Occipital lobe (tissue), 3 donors: ENCODE measurements around the gene SMIM24. TPM values are rescaled to one million over a fixed set of nuclear protein-coding genes. Genes with fewer than 3 reads are reported as not detected.
"Not testable (repeated sequence)": the region's sequence is repeated elsewhere in the genome, so short reads cannot be mapped to it uniquely, and the experiment has no call there.

Experiments used
- DNase-seq: peaks from one replicate; lab custom pipeline; 2025; lab: John Stamatoyannopoulos, UW
- small RNA-seq: library from RNA; depleted of rRNA; stranded (forward); fragments of <200 nt; gene quantifications from one replicate; pipeline ENCODE3, GENCODE V24; 2014
- total RNA-seq: library from RNA; depleted of rRNA; stranded (reverse); fragments of >200 nt; gene quantifications from one replicate; pipeline ENCODE4 v1.2.3, GENCODE V29; 2014

The SMIM24 gene
- total RNA-seq, 1 donor from 2014 or later, result not detected

- peak; percentile 92 for DNase-seq
These were observed 45.4 kb downstream of the SMIM24 start for GRCh38 chr19:3434630-3435553.

GRCh38 chr19:3433805-3434540, 46.4 kb downstream of the SMIM24 start:
- no peak for DNase-seq

DNA sequence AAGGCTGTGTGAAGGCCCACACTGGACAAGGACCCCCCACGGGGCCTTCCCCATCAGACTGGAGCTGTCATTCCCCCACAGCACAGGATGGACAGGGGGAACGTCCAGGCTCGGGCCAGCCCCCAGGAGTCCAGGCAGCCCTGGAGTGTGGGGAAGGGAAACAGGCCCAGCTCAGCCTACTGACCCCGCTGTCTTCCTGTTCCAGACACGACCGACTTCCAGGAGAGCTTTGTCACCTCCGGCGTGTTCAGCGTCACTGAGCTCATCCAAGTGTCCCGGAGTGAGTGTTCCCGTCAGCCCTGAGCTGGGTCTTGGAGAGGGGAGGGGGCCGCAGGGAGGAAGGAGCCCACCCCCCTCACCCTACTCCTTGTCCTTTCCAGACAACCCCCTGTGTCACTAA, 47.0 kb downstream of the SMIM24 start:
- no peak for DNase-seq

- DNase-seq, result no peak
These were observed 48.4 kb downstream of the SMIM24 start for GRCh38 chr19:3431760-3432397.

- not testable (repeated sequence) for DNase-seq
These were observed 50.0 kb downstream of the SMIM24 start for GRCh38 chr19:3430366-3430680.

DNA sequence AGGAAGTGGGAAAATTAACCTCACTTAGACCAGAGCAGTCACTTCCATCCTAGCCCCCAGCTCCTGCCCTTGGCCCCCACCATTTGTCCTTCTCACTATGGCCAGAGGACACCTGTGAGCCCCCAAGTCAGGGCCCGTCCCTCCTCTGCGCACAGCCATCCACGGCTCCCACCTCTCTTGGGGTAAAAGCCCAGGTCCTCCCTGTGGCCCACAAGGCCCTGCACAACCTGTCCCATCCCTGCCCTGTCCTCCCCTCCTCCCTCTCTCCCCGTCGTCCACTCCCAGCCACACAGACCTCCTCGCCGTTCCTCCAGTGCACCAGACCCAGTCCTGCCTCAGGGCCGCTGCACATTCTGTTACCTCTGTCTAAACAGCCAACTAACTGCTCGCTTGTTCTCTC, 53.9 kb downstream of the SMIM24 start:
- DNase-seq, result no peak

Small RNA genes within 50 kb of the gene (small RNA-seq; reads per million reads assigned to genes)
- gene RF00212, result not detected

Other genes with a start within 250 kb of the SMIM24 start
- 6.6 TPM for gene NFIC, start 113.9 kb downstream of the SMIM24 start, total RNA-seq
- gene SMIM44, start 2.9 kb upstream of the SMIM24 start, total RNA-seq, result not detected
- 10.6 TPM for gene DOHH, start 20.1 kb upstream of the SMIM24 start, total RNA-seq
- 42.0 TPM for gene FZR1, start 25.8 kb upstream of the SMIM24 start, total RNA-seq
- not detected for gene TEKTIP1, start 58.6 kb upstream of the SMIM24 start, total RNA-seq
- 32.9 TPM for gene MFSD12, start 77.1 kb upstream of the SMIM24 start, total RNA-seq
- 9.4 TPM for gene HMG20B, start 92.4 kb upstream of the SMIM24 start, total RNA-seq
- not detected for gene GIPC3, start 105.0 kb upstream of the SMIM24 start, total RNA-seq
- gene TBXA2R, start 126.3 kb upstream of the SMIM24 start, total RNA-seq, result 0.78 TPM
- 19.8 TPM for gene CACTIN, start 146.3 kb upstream of the SMIM24 start, total RNA-seq
- 19.8 TPM for gene PIP5K1C, start 219.9 kb upstream of the SMIM24 start, total RNA-seq
- not detected for gene TJP3, start 227.9 kb upstream of the SMIM24 start, total RNA-seq